Panc1 (cell line): ENCODE measurements around the gene NPM3. TPM values are rescaled to one million over a fixed set of nuclear protein-coding genes. Genes with fewer than 3 reads are reported as not detected.

Source experiments
- ATAC-seq: fragments of 200-7000 bp; cut with Tn5 transposase; 2 replicates; pipeline ENCODE4 v1.9.1; 2020; ENCODE audit warnings: mild to moderate bottlenecking, moderate library complexity
- BruUV-seq: library from RNA; stranded (reverse); fragments of 400-500 nt; replicated peaks from 2 replicates; lab custom pipeline; 2021; lab: Mats Ljungman, UMichigan
- CTCF ChIA-PET: fragments of 300-600 bp; sonication (Branson Sonifier 250); formaldehyde crosslinking; loops from one replicate; lab custom pipeline; 2022; ENCODE audit warnings: antibody characterized with exemption; lab: Charles Lee
- POLR2A ChIA-PET: fragments of 300-600 bp; sonication (Branson Sonifier 250); formaldehyde crosslinking; loops from one replicate; lab custom pipeline; 2022; ENCODE audit warnings: antibody characterized with exemption; lab: Charles Lee
- DNase-seq: peaks from one replicate; pipeline ENCODE4 v3.0.0-alpha.2; 2010; ENCODE audit warnings: low read depth, low spot score
- H3K27ac ChIP-seq: 2 replicates; pipeline ENCODE4 v1.5.1; 2011; ENCODE audit warnings: mild to moderate bottlenecking, low read length, inconsistent platforms
- H3K27me3 ChIP-seq: fragments of 200-500 bp; sonication (Bioruptor generic); 2 replicates; pipeline ENCODE4 v1.6.0; 2014; ENCODE audit warnings: low read length, inconsistent platforms; ENCODE audit not compliant: control insufficient read depth, insufficient read depth
- H3K36me3 ChIP-seq: fragments of 200-500 bp; sonication (Bioruptor generic); 2 replicates; pipeline ENCODE4 v1.5.1; 2014; ENCODE audit warnings: inconsistent platforms, mild to moderate bottlenecking, low read length, moderate library complexity; ENCODE audit not compliant: control insufficient read depth, insufficient read depth
- H3K4me1 ChIP-seq: 2 replicates; pipeline ENCODE4 v1.5.1; 2011; ENCODE audit warnings: inconsistent platforms, mild to moderate bottlenecking, low read length, moderate library complexity; ENCODE audit not compliant: control insufficient read depth, insufficient read depth
- H3K4me3 ChIP-seq, 2 experiments: 2 replicates each; pipeline ENCODE4 v1.5.1; 2011 to 2012; ENCODE audit warnings: low read depth in 2 of 2, low read length in 2 of 2, mild to moderate bottlenecking in 2 of 2, inconsistent platforms in 1 of 2, moderate library complexity in 1 of 2
- H3K9me3 ChIP-seq: fragments of 200-500 bp; sonication (Bioruptor generic); 2 replicates; pipeline ENCODE4 v1.5.1; 2014; ENCODE audit warnings: low read depth, mild to moderate bottlenecking, inconsistent platforms, low read length, moderate library complexity; ENCODE audit not compliant: control insufficient read depth, insufficient read depth
- CTCF ChIP-seq: fragments of 450-650 bp; IDR thresholded peaks from 2 replicates; pipeline ENCODE4 v1.5.1; 2017; ENCODE audit warnings: mild to moderate bottlenecking
- POLR2AphosphoS5 ChIP-seq: IDR thresholded peaks from 2 replicates; pipeline ENCODE4 v1.6.1; 2012; ENCODE audit warnings: mild to moderate bottlenecking, low read depth, low read length, moderate library complexity
- REST ChIP-seq, 2 experiments: IDR thresholded peaks; 2 replicates each; pipeline ENCODE4 v1.6.1; 2011 to 2012; ENCODE audit warnings: low read depth in 2 of 2, control low read depth in 1 of 2, low read length in 1 of 2, mild to moderate bottlenecking in 1 of 2, moderate library complexity in 1 of 2; ENCODE audit not compliant: insufficient read depth in 1 of 2
- SIN3A ChIP-seq: IDR thresholded peaks from 2 replicates; pipeline ENCODE4 v1.6.1; 2012; ENCODE audit warnings: low read depth, mild to moderate bottlenecking, low read length, moderate library complexity, borderline replicate concordance; ENCODE audit not compliant: insufficient read depth
- TCF7L2 ChIP-seq: IDR thresholded peaks from 2 replicates; pipeline ENCODE4 v1.6.1; 2011; ENCODE audit warnings: mild to moderate bottlenecking, low read depth, low read length, inconsistent platforms
- in situ Hi-C: cut with HindIII; loops from 2 replicates; pipeline ENCODE4 v1.10.0; 2016; ENCODE audit warnings: low sequenced_read_pairs, low pct_unique_long_range_greater_than_20kb
- intact Hi-C: fragments of 100-400 bp; cut with micrococcal nuclease; formaldehyde crosslinking; loops from one replicate; pipeline ENCODE4 v1.10.0; 2022; ENCODE audit not compliant: unreplicated experiment
- total RNA-seq: library from RNA; stranded (reverse); gene quantifications from one replicate; pipeline ENCODE4 v1.2.1, GENCODE V29; 2021; ENCODE audit not compliant: unreplicated experiment

NPM3 gene
- total RNA-seq, 1 experiment from 2014 or later = 109 TPM

GRCh38 chr10:101784558-101784957 lies 1.3 kb upstream of the NPM3 start:
- no peak overlapping the region for H3K4me3 ChIP-seq
- no TSS peak for BruUV-seq
- peaks cover 26% of the 10 kb centered on the region for H3K36me3 ChIP-seq
- CTCF ChIA-PET = no interaction called here
- H3K27ac ChIP-seq = peak overlapping the region; percentile 94; the same call in 1 of the 2 replicates
- intact Hi-C loops = loop anchor here (10.0 kb wide), 1 partner anchor 570 kb away; no protein-coding TSS in a partner anchor
- TF ChIP-seq SIN3A (no peak), POLR2AphosphoS5 (no peak), CTCF (no peak), REST (IDR thresholded peaks at IDR 0.05; ENCODE audit: insufficient read depth in 1 of 2, low read depth in 2 of 2, low read length in 1 of 2) (no peak)
- POLR2A ChIA-PET = interaction anchor here (0.6 kb wide), 1 partner anchor 29 kb away, joined by 10 read pairs; no protein-coding TSS in a partner anchor
- in situ Hi-C loops = no loop called here
- H3K27me3 ChIP-seq = no peaks in the 10 kb centered on the region
- H3K9me3 ChIP-seq = no peaks in the 10 kb centered on the region
- ATAC-seq (no peak), DNase-seq (no peak)
- peaks cover 39% of the 10 kb centered on the region for H3K4me1 ChIP-seq

GRCh38 chr10:101783736-101784118 lies 481 bp upstream of the NPM3 start:
- peak overlapping the region; percentile 94 for H3K27ac ChIP-seq
- in situ Hi-C loops = no loop called here
- H3K27me3 ChIP-seq = no peaks in the 10 kb centered on the region

More at GRCh38 chr10:101783736-101784118, 481 bp upstream of the NPM3 start:
- TF ChIP-seq TCF7L2 (no peak), POLR2AphosphoS5 (no peak), SIN3A (no peak), CTCF (no peak), REST (IDR thresholded peaks at IDR 0.05; ENCODE audit: insufficient read depth in 1 of 2, low read depth in 2 of 2, low read length in 1 of 2) (no peak)
- BruUV-seq = no TSS peak
- intact Hi-C loops = loop anchor here (10.0 kb wide), 1 partner anchor 569 kb away; no protein-coding TSS in a partner anchor
- POLR2A ChIA-PET = no interaction called here
- peaks cover 39% of the 10 kb centered on the region for H3K4me1 ChIP-seq
- H3K36me3 ChIP-seq = peaks cover 24% of the 10 kb centered on the region
- ATAC-seq = peak; percentile 22
- DNase-seq = no peak
- CTCF ChIA-PET = interaction anchor here (1.0 to 1.2 kb wide), 2 partner anchors 57 to 181 kb away, joined by 4 to 5 read pairs; no protein-coding TSS in a partner anchor
- no peaks in the 10 kb centered on the region for H3K9me3 ChIP-seq
- peak overlapping the region; percentile 83 to 89 for H3K4me3 ChIP-seq
